CD14-positive monocyte (primary cell): ENCODE results near the gene ZWILCH. TPM values are rescaled to one million over a fixed set of nuclear protein-coding genes. Genes with fewer than 3 reads are reported as not detected.

Source experiments
- DNase-seq, 3 donors: peaks; one replicate each; pipeline ENCODE4 v3.0.0-alpha.2; 2011 to 2022
- H2AFZ ChIP-seq: 2 replicates; pipeline ENCODE4 v1.6.0; 2012; ENCODE audit warnings: mild to moderate bottlenecking, low read depth, low read length, inconsistent platforms; ENCODE audit not compliant: insufficient read depth, poor library complexity, severe bottlenecking
- H3K27ac ChIP-seq, 2 donors: 1 replicate in 1 of 2; 2 replicates in 1 of 2; pipeline ENCODE4 v1.5.1; 2012 to 2013; ENCODE audit warnings: low read length in 2 of 2, control low read depth in 1 of 2, inconsistent platforms in 1 of 2, low read depth in 1 of 2, mild to moderate bottlenecking in 1 of 2
- H3K27me3 ChIP-seq, 2 donors: one replicate each; pipeline versions ENCODE4 v1.6.0 to v1.6.1; 2011 to 2013; ENCODE audit warnings: low read length in 2 of 2; ENCODE audit not compliant: control insufficient read depth in 2 of 2, insufficient read depth in 2 of 2
- H3K36me3 ChIP-seq, 2 donors: replicated peaks in 1 of 2; 1 replicate in 1 of 2; 2 replicates in 1 of 2; pipeline versions ENCODE4 v1.5.1 to v1.6.1; 2012 to 2013; ENCODE audit warnings: low read length in 2 of 2, control low read depth in 1 of 2, inconsistent platforms in 1 of 2, mild to moderate bottlenecking in 1 of 2; ENCODE audit not compliant: insufficient read depth in 2 of 2, control insufficient read depth in 1 of 2
- H3K4me1 ChIP-seq, 2 donors: 1 replicate in 1 of 2; 2 replicates in 1 of 2; pipeline versions ENCODE4 v1.5.1 to v1.6.1; 2012 to 2013; ENCODE audit warnings: low read length in 2 of 2, control low read depth in 1 of 2, inconsistent platforms in 1 of 2, mild to moderate bottlenecking in 1 of 2, moderate library complexity in 1 of 2; ENCODE audit not compliant: insufficient read depth in 2 of 2, control insufficient read depth in 1 of 2
- H3K4me2 ChIP-seq: replicated peaks from 2 replicates; pipeline ENCODE3; 2012; ENCODE audit warnings: low read length, moderate library complexity, mild to moderate bottlenecking; ENCODE audit not compliant: poor library complexity, severe bottlenecking; ENCODE audit errors: extremely low read depth
- H3K4me3 ChIP-seq, 3 experiments: fragments of 200-600 bp in 1 of 3; sonication (generic) in 1 of 3; replicated peaks in 1 of 3; 1 replicate in 2 of 3; 2 replicates in 1 of 3; pipeline ENCODE4 v1.5.1; 2011 to 2013; ENCODE audit warnings: low read length in 3 of 3, mild to moderate bottlenecking in 3 of 3, control low read depth in 2 of 3, low read depth in 2 of 3, inconsistent platforms in 1 of 3, moderate library complexity in 1 of 3
- H3K79me2 ChIP-seq: 2 replicates; pipeline ENCODE4 v1.6.0; 2012; ENCODE audit warnings: mild to moderate bottlenecking, control low read depth, inconsistent platforms, low read length, moderate library complexity; ENCODE audit not compliant: insufficient read depth
- H3K9ac ChIP-seq: 2 replicates; pipeline ENCODE4 v1.6.0; 2017; ENCODE audit warnings: low read length, mild to moderate bottlenecking; ENCODE audit not compliant: insufficient read depth, poor library complexity, severe bottlenecking
- H3K9me3 ChIP-seq, 2 donors: replicated peaks in 1 of 2; 1 replicate in 1 of 2; 2 replicates in 1 of 2; pipeline versions ENCODE4 v1.5.1 to v1.6.1; 2012 to 2013; ENCODE audit warnings: low read length in 2 of 2, control low read depth in 1 of 2; ENCODE audit not compliant: control insufficient read depth in 1 of 2, insufficient read depth in 1 of 2
- H4K20me1 ChIP-seq: 2 replicates; pipeline ENCODE4 v1.6.0; 2012; ENCODE audit warnings: mild to moderate bottlenecking, low read length, control low read depth, moderate library complexity; ENCODE audit not compliant: insufficient read depth
- H3K27ac Mint-ChIP-seq, 7 donors: one replicate each; pipeline ENCODE4 v1.8.0; 2020; ENCODE audit warnings: mild to moderate bottlenecking in 7 of 7, mixed read lengths in 7 of 7, moderate library complexity in 6 of 7, inconsistent platforms in 2 of 7
- H3K27me3 Mint-ChIP-seq, 3 donors: one replicate each; pipeline ENCODE4 v1.8.0; 2021 to 2022; ENCODE audit warnings: low read depth in 3 of 3, mild to moderate bottlenecking in 3 of 3, mixed read lengths in 3 of 3, moderate library complexity in 3 of 3, inconsistent platforms in 1 of 3
- H3K36me3 Mint-ChIP-seq, 2 donors: one replicate each; pipeline ENCODE4 v1.8.0; 2020; ENCODE audit warnings: mixed read lengths in 2 of 2, inconsistent platforms in 1 of 2, mild to moderate bottlenecking in 1 of 2
- H3K4me1 Mint-ChIP-seq: one replicate; pipeline ENCODE4 v1.8.0; 2020; ENCODE audit warnings: mild to moderate bottlenecking, mixed read lengths
- H3K4me3 Mint-ChIP-seq, 2 donors: one replicate each; pipeline ENCODE4 v1.8.0; 2020; ENCODE audit warnings: mild to moderate bottlenecking in 2 of 2, mixed read lengths in 2 of 2, moderate library complexity in 1 of 2
- H3K9me3 Mint-ChIP-seq, 7 donors: one replicate each; pipeline ENCODE4 v1.8.0; 2020 to 2022; ENCODE audit warnings: mixed read lengths in 7 of 7, mild to moderate bottlenecking in 6 of 7, moderate library complexity in 6 of 7, inconsistent platforms in 2 of 7
- WGBS: methylation state at CpG from one replicate; pipeline ENCODE4 v1.1.5; 2013; ENCODE audit warnings: missing lambda C conversion rate; ENCODE audit not compliant: insufficient coverage; 5-methylcytosine and 5-hydroxymethylcytosine counted together
- intact Hi-C, 2 donors: fragments of 100-400 bp; cut with micrococcal nuclease; formaldehyde crosslinking; loops; one replicate each; pipeline versions ENCODE4 v1.15.0 to v1.15.1; 2023
- polyA plus RNA-seq, 3 donors: library from polyadenylated mRNA; depleted of rRNA in 1 of 3; unstranded in 2 of 3; stranded (reverse) in 1 of 3; fragments of 300-500 nt in 2 of 3; fragments of >200 nt in 1 of 3; fragmentation: Illumina TruSeq in 2 of 3; gene quantifications; 1 replicate in 2 of 3; 2 replicates in 1 of 3; pipeline ENCODE4 v1.2.3, GENCODE V29; 2012 to 2021
- small RNA-seq: library from RNA; depleted of rRNA; stranded (forward); fragments of <200 nt; gene quantifications from one replicate; pipeline ENCODE3, GENCODE V24; 2012; ENCODE audit warnings: low read depth; ENCODE audit not compliant: insufficient read length
- TF ChIP-seq, protein P1 (sequence below): fragments of 200-600 bp; IDR thresholded peaks from one replicate; pipeline ENCODE4 v1.8.0; 2022; ENCODE audit warnings: antibody characterized with exemption, mild to moderate bottlenecking

ZWILCH gene
- polyA plus RNA-seq, 3 donors = 1.4 to 3.1 (median 2.4) TPM

DNA sequence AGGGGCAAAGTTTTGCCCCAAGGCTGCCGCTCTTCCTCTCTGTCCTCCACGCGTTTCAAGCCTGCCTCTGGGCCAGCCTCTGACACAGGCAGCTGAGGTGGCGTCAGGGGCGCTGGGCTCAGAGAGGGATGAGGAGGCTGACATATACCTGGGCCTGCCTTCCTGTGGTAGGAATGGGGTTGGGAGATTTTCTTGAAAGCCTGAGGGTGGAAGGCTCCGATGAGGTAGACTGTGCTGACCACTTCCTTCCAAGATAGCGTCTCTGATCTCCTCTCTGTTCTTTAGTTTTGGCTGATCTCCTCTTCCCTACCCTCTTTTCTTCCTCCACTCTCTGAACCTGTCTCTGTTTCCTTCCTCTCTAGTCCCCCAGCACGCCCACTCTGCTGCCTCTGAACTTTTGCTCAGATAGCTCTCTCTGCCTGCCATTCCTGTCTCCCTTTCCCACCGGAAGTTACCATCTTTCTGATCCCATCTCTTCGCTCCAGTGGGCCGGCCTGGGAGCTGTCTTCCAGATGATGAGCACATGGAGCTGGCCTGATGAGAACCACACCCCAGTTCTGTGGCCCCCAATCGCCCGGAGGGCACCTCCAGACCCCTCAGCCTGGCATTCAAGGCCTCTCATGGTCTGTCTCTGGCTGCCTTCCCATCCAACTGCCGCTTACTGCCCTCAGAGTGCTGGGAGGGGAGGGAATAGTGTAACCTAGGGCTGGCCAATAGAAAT is 93.1 kb downstream of the ZWILCH start:
- H3K9me3 ChIP-seq = no peaks in the 10 kb centered on the region
- H3K9ac ChIP-seq = no peak overlapping the region
- intact Hi-C loops = no loop called here
- no peaks in the 10 kb centered on the region for H3K27me3 ChIP-seq
- no peak overlapping the region for H3K27ac ChIP-seq
- H3K4me1 ChIP-seq = no peaks in the 10 kb centered on the region
- no peaks in the 10 kb centered on the region for H4K20me1 ChIP-seq
- no peak overlapping the region for H2AFZ ChIP-seq
- H3K79me2 ChIP-seq = no peaks in the 10 kb centered on the region
- TF ChIP-seq, protein P1, sequence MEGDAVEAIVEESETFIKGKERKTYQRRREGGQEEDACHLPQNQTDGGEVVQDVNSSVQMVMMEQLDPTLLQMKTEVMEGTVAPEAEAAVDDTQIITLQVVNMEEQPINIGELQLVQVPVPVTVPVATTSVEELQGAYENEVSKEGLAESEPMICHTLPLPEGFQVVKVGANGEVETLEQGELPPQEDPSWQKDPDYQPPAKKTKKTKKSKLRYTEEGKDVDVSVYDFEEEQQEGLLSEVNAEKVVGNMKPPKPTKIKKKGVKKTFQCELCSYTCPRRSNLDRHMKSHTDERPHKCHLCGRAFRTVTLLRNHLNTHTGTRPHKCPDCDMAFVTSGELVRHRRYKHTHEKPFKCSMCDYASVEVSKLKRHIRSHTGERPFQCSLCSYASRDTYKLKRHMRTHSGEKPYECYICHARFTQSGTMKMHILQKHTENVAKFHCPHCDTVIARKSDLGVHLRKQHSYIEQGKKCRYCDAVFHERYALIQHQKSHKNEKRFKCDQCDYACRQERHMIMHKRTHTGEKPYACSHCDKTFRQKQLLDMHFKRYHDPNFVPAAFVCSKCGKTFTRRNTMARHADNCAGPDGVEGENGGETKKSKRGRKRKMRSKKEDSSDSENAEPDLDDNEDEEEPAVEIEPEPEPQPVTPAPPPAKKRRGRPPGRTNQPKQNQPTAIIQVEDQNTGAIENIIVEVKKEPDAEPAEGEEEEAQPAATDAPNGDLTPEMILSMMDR = no peak
- no peaks in the 10 kb centered on the region for H3K36me3 ChIP-seq
- WGBS = 80% methylated on average over 7 of the region's 14 CpGs
- no peaks in the 10 kb centered on the region for H3K4me1 Mint-ChIP-seq
- H3K9me3 Mint-ChIP-seq = no peaks in the 10 kb centered on the region
- no peak overlapping the region for H3K4me2 ChIP-seq
- H3K36me3 Mint-ChIP-seq = no peaks in the 10 kb centered on the region
- H3K27ac Mint-ChIP-seq = no peak overlapping the region
- DNase-seq = no peak
- H3K4me3 ChIP-seq = no peak overlapping the region
- H3K4me3 Mint-ChIP-seq = no peak overlapping the region
- peaks cover 1 to 14% (median 2%) of the 10 kb centered on the region in 3 donors for H3K27me3 Mint-ChIP-seq

Small RNA genes within 50 kb of the gene (small RNA-seq; reads per million reads assigned to genes)
- not detected for gene MIR4512
- not detected for gene RF01159
- gene SNORD16 = not detected
- not detected for gene SNORD18A
- not detected for gene SNORD18B
- not detected for gene SNORD18C

Other genes with a start within 250 kb of the ZWILCH start
- gene DIS3L, start 211.8 kb upstream of the ZWILCH start, polyA plus RNA-seq = 10 to 100 TPM; 13.2 to 17.0 (median 13.6) TPM
- gene TIPIN, start 148.6 kb upstream of the ZWILCH start, polyA plus RNA-seq = 1 to 10 TPM; 1.4 to 4.0 (median 3.7) TPM
- 10 to 100 TPM; 41.3 to 71.1 (median 64.5) TPM for gene MAP2K1, start 118.4 kb upstream of the ZWILCH start, polyA plus RNA-seq
- gene SNAPC5, start 7.6 kb upstream of the ZWILCH start, polyA plus RNA-seq = 10 to 100 TPM; 15.6 to 32.5 (median 30.2) TPM
- gene RPL4, start 471 bp upstream of the ZWILCH start, polyA plus RNA-seq = 1,000 to 10,000 TPM in 1 of 3 donors, 100 to 1,000 TPM in 2; 533 to 1,696 (median 536) TPM
- gene LCTL, start 60.7 kb downstream of the ZWILCH start, polyA plus RNA-seq = not detected
- under 1 TPM in 1 of 3 donors, not detected in 2; 0.31 TPM for gene SMAD6, start 196.9 kb downstream of the ZWILCH start, polyA plus RNA-seq